Nucleus accumbens (tissue), 56 donors: Measurements from ENCODE around the gene AK1.
"Not testable (repeated sequence)": the region's sequence is repeated elsewhere in the genome, so short reads cannot be mapped to it uniquely, and the experiment has no call there.

Source experiments
- DNase-seq, 56 donors: peaks; one replicate each; lab custom pipeline; 2025; lab: John Stamatoyannopoulos, UW

AK1 gene

DNA sequence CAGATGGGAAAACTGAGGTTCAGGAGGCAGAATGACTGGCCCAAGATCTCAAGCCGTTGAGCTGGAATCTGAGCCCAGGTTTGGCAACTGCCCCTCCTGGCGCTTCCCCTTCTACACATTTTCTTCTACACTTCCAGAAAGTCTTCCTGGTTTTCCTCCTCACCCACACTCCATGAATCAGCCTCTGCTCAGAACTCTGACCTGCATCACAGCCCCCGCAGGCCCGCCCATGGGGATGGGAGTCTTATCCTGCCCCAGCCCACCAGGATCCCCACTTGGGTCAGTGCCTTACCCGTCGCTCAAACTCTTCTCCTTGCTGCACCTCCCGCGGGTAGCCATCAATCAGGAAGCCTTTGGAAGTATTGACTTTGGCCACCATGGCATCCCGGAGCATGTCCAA lies 5.9 kb downstream of the AK1 start:
- no peak for DNase-seq

DNA sequence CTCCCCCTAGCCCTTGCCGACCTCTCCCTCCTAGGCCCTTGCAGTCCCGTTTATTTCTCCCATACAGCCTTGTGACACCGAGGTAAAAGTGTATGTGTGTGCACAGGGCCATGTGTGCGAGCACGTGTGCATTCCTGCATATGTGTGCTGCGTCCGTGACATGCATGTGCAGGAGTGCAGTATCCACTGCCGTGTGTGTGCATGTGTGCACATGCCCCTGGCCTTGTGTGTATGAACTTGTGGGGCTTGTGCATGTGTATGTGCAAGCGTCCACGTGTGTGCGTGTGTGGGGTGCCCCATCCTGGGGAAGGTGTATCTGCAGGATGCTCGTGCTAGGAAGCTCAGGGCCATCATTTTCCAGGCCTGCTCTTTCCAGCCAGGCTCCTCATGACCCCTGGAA lies 6.6 kb downstream of the AK1 start:
- no peak for DNase-seq

DNA sequence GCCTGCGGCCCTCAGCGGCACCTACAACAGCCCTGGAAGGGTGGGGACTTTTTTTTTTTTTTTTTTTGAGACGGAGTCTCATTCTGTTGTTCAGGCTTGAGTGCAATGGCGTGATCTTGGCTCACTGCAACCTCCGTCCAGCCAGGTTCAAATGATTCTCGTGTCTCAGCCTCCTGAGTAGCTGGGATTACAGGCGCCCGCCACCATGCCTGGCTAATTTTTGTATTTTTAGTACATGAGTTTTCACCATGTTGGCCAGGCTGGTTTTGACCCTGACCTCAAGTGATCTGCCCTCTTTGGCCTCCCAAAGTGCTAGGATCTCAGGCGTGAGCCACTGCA lies 7.4 kb downstream of the AK1 start:
- DNase-seq: not testable (repeated sequence)

DNA sequence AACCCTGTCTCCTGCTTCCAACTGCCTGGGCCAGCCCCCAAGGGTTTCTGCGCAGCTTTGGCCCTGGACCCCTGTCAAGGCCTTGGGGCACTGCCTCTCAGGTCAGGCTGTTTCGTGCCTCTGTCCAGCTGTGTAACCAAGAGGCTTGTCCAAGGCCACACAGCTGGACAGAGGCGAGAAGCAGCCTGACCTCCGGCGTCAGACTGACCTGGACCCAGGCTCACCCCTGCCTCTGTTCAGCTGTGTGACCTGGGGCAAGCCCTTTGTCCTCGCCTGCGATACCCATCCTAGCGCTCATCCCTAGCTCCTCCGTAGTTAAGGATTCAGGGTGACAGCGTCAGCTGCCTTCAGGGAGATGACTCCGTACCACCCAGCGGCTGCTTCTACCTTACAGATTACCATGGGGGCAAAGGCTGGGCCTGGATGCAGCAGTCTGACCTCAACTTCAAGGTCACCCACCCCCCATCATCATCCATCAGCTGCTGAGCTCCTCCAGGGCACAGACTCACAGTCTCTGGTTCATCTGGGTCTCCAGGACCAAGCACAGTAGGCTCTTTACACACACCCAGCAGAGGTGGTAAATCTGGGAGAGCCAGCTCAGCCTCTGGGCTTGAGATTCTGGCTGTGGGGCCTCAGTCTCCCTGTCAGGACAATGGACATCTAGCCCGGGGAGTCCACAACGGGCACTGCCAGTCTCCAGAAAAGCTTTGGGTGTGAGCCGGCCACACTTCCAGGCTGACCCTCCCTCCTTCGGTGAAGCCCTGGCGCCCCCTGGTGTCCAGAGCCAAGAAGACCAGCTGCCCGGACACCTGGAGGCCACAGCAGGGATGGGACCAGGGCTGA lies 7.9 kb downstream of the AK1 start:
- DNase-seq: peak in 48 of 56 donors; percentile 13 to 86 (median 52)

DNA sequence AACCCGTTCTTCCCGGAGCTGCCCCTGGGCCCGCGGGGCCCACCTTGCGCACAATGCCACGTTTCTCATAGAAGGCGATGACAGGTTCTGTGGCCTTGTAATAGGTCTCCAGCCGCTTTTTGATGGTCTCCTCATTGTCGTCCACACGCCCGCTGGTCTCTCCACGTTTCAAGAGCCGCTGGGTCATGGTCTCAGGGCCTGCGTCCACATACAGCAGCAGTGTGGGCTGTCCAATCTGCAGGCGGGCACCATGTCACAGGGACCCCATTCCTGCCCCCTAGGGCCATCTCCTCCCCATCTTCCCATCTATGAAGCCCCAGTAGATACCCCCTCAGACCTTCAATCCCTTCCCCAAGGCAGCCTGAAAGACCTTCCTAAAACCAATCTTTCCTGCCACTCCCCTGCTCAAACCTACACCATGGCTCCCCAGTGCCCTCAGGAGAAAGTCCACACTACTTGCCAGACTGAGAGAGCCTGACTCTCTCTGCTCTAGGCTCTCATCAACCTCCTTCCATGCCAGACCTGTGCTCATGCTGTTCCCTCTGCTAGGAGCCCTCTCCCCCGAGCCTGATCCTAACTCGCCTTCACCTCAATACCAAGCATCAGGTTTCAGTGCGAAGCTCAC lies 9.1 kb downstream of the AK1 start:
- DNase-seq: no peak

DNA sequence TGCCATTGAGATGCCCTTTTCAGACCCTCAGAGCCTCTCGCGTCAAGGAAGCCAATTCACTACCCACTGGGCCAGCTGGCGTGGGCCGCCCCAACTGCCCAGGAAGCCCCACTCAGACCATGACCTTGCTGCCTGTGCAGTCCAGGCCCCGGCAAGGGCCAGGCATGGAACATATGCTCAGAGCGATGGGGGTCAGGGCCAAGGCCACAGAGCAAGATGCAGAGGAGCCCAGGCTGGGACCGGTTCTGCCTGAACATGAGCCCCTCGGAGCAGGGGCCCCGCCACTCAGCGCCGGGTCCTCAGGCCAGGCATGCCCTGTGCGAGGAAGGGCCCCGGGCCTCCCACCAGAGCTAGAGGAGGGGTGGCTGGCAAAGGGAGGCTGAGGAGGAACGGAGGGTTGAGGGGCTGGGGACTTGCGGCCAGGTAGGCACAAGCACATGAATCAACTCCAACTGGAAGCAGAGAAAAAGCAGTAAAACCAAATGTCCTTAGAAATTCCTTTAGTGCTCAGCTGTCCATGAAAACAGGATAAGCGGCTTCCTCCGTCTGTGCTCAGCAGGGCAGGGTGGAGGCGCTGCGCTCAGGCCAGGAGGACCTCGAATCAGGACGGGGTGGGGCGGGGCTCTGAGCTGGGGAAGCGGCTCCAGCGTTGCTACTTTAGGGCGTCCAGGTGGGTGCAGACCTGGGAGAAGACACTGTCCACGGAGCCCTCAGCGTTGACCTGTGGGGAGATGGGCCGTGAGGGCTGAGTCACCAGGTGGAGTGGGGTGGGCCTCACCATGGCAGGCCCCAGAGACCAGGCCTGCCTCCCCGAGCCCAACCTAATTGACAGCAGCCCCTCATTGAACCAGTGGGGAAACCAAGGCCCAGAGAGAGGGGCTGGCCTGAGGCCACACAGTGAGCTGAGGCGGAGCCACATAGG lies 9.9 kb downstream of the AK1 start:
- DNase-seq: no peak

DNA sequence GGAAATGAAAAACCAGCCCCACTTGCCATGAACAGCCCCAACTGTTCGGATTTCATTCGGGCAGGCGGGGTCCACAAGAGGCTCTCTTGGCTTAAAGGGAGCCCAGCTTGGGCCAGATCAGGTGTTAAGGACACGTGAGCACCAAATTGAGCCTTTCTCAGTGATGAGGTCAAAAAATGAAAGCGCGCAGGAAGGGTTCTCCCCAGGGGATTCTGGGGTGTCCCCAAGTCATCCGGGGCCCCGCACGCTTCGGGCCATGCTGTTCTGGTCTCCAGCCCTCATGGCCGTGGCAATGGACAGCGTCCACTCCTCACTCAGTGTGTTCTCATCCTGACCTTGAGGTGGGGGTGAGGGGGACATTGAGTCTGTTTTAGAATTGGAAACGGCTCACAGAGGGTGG lies 10.9 kb downstream of the AK1 start:
- DNase-seq: no peak

DNA sequence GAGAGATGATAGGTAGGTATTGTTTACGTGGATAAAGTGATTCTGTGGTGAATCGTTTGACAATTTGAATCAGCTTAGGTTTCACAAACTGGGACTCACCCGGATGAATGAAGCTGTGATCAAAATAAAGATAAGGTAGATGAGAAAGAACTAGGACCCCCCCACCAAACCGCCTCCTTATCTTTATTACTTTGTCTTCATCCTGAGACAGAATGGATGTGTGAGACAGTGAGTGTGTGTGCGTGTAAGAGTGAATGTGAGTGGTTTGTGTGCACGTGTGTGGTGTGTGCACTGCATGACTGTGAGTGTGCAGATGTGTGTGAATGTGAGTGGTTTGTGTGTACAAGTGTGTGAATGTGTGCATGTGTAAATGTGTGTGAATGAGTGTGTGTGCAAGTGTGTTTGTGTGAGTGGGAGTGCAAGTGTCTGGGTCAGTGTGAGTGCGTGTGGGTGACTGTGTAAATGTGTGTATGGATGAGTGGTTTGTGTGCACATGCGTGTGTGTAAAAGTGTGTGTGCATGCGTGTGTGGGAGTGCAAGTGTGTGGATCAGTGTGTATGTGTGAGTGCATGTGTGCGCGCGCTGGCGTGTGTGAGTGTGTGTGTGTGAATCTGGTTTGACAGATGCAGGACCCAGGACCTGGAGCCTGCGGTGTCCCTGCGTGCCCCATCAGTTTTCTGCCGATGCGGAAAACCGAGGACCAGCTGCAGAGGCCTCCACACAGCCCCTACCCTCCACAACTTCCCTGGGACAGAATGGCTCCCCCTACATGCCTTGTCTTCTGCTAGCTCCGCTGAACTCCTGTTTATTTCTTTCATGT lies 11.6 kb downstream of the AK1 start:
- DNase-seq: no peak

DNA sequence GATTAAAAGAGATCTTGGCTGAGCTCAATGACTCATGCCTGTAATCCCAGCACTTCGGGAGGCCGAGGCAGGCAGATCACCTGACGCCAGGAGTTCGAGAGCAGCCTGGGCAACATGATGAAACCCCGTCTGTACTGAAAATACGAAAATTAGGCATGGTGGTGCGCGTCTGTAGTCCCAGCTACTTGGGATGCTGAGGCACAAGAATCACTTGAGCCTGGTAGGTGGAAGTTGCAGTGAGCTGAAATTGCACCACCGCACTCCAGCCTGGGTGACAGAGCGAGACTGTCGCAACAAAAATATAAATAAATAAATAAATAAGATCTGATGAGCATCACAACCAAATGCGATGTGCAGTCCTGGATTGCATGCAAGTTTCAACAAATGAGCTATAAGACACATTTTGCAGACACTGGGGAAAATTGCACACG lies 14.3 kb downstream of the AK1 start:
- DNase-seq: no peak

DNA sequence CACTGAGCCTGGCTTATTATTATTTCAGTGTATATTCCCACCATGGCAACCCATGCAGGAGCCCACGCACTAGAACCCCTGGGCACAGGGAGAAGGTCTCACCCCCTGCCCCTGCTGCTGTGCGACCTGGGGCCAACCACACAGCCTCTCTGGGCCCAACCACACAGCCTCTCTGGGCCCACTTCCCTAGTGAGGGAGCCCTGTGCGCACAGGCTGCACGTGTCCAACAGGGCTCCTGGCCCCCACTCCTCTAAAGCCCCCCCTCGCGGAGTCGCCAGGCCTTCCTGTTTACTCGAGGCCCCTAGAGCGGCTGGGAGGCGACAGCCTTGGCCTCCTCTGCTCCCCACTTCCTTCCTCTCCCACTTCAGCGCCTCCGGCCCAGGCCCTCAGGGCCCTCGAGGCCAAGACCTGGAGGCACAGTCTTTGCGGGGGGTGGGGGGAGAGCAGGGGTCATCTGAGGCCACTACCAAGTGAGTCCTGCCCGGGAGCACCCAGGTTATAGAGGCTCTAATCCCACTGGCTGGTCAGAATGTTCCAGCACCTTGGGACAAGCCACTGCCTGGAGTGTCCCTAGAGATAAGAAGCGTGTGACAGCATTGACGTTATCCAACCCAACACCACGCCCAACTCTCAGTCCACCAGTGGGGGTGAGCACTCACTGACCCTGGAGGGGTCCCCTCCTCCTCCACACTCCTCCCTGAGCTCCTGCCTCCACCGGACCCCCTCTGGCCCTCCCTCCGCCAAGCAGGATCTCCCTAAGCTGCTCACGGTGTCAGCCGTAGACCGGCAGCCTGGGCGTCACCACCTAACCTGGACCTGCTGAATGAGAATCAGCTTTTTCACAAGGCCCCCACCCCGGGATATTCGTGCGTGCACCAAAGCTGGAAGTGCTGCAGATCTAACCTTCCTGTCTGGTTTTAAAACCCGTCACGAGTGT lies 15.1 kb downstream of the AK1 start:
- DNase-seq: peak in 22 of 56 donors; percentile 10 to 53 (median 24)

DNA sequence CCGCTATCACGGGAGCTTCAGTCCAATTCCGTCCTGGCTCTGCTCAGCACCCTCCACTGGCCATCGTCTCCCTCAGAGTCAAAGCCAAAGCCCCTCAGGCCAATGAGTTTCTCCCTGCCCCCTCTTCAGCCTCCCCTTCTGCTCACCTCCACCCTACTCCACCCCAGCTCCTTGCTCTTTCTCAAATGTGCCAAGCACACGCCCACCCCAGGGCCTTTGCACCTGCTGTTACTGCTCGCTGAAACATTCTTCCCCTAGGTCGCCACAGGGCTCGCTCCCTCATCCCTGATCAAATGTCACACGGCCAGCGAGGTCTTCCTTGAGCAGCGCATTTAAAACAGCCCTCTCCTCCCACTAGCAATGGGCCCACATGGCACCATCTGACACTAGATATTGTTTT lies 16.7 kb downstream of the AK1 start:
- no peak for DNase-seq

DNA sequence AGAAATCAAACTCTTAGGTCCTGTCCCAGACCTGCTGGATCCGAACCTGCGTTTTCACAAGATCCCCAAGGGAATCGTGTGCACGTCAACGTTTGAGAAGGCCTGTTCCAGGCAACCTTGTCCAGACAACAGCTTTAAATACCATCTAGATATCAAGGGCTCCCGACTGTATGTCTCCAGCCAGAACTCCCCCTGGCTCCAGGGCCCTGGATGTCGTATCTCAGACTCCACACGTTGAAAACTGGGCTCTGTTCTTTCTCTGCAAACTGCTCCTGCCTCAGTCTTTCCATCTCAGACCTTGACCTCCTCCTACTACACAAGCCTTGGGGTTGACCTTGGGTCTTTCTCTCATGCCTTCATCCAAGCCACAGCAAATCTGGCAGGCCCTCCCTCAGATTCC lies 17.2 kb downstream of the AK1 start:
- no peak for DNase-seq

DNA sequence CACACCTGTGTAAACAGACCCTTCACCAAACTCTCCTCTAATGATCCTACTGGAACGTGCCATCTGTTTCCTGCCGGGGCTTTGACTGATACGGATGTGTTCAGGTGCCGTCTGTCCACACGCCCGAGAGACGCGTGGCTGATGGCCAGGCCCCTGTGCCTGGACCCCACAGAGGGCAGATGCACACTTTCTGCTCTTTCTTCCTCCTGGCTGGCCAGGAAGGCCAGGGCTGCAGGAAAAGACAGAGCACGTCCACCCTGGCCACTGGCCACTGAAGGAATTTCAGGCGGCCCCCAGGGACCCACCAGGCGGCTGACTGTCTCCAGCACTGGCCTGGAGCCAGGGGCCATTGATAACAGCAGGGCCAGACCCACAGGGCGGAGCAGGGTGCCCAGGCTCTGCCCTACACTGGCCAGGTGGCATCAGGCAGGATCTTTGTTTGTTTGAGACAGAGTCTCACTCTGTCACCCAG lies 19.4 kb downstream of the AK1 start:
- no peak for DNase-seq

DNA sequence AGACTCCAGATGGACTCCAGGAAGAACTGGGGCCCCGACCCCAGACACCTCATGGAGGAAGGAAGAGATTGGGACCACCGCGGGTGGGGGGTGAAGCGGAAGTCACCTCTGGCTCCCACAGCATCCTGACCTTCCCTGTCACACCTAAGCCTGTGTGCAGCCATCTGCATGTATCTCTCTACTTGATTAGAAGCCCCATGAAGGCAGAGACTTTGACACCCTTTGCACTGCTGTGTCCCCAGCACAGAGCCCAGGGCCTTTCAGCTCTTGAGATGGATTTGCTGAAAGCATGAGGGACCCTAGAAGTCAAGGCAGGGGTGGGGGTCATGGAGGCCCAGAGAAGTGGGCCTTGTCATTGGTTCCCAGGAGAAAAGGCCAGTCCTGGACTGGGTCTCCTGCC lies 20.2 kb downstream of the AK1 start:
- no peak for DNase-seq

DNA sequence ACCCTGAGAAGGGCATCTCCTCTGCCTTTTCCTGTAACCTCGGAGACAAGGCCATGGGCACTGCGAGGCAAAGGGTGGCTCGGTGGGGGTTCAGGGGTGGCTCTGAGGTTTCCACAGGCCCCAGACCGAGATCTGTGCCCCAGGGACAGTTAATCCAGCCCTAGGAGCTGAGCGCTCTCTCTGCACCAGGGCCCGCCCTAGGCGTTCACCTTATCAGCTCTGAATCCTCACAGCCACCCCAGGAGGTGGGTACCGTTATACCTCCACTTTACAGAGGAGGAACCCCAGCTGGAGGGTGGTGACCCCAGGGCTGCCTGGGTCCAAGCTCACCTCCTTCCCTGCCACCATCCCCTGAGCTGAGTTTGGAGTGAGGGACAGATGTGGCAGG lies 20.8 kb downstream of the AK1 start:
- DNase-seq: no peak

DNA sequence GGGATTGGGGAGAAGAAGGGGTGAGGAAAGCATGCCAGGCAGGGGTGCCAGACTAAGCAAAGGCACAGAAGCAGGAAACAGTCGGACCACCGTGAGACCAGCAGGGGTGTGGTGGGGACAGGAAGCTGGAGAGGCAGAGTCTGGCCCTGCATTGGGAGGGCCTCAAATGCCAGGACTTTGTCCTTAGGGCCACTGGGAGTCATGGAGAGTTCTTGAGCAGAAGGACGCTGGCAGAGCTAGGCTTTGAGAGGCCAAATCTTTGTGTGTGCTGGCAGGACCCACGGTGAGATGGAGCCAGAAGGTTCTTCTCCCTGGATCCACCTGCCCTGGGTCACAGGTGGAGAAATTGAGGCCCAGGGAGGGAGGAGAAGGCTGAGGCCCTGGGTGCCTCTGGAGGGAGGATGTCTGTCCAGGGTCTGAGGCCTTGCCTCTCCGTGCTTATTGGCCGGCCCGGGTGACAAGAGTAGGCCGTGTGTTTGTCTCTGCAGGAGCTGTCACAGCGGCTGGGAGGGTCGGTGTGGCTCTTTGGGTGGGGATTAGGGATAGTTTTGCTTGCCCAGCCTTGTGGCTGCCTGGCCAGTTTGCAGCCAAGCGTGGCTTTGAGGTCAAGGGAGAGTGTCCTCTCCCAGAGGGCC lies 21.3 kb downstream of the AK1 start:
- no peak for DNase-seq

DNA sequence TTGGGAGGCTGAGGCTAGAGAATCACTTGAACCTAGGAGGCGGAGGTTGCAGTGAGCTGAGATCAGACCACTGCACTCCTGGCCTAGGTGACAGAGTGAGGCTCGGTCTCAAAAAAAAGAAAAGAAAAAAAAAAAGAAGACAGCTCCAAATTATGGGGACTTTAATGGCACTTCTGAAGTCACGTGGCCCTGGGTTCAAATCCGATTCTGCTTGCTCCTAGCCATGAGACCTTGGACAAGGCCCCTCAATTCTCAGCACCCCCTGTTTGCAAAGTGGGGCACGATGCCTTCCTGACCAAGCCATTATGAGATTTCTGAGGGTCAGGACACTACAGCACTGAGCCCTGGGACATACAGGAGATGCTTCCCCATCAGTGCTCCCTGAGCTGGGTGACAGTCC lies 22.0 kb downstream of the AK1 start:
- no peak for DNase-seq

DNA sequence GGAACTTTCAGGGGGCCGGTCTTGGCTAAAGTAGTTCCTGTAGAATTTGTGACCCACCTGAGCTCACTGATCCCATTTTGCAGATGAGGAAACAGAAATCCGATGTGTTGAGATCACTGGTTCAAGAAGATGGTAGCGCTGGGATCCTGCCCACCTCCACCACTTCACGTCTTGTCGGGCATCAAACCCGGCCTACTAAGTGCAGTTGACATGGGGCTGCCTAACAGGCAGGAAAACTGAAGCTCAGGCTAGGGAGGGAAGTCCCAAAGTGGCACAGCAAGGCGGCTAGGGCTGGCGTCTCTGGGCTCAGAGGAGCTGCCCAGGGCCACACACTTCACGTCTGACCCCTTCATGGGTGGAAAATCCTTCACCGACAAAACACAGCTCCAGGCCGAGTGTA lies 22.5 kb downstream of the AK1 start:
- no peak for DNase-seq
